Heart right ventricle (tissue), 16 donors: ENCODE measurements around the gene ZNF488. TPM values are rescaled to one million over a fixed set of nuclear protein-coding genes. Genes with fewer than 3 reads are reported as not detected.

ENCODE experiments used
- ATAC-seq, 8 donors: fragments of 200-7000 bp; cut with Tn5 transposase; one replicate each; pipeline ENCODE4 v1.9.1; 2020; ENCODE audit warnings: mild to moderate bottlenecking in 8 of 8, moderate library complexity in 8 of 8, moderate number of reproducible peaks in 1 of 8
- DNase-seq, 2 donors: peaks; one replicate each; pipeline ENCODE4 v3.0.0-alpha.2; 2020
- H3K27ac ChIP-seq, 10 donors: fragments of 200-600 bp; sonication (generic) in 2 of 10; one replicate each; pipeline versions ENCODE4 v1.5.0 to v1.8.0; 2020 to 2022; ENCODE audit warnings: mild to moderate bottlenecking in 3 of 10
- H3K27me3 ChIP-seq, 7 donors: fragments of 200-600 bp; one replicate each; pipeline ENCODE4 v1.8.0; 2021 to 2022; ENCODE audit warnings: mild to moderate bottlenecking in 2 of 7
- H3K36me3 ChIP-seq, 9 donors: fragments of 200-600 bp; sonication (generic) in 1 of 9; one replicate each; pipeline versions ENCODE4 v1.5.0 to v1.8.0; 2020 to 2022; ENCODE audit warnings: mild to moderate bottlenecking in 2 of 9
- H3K4me1 ChIP-seq, 9 donors: fragments of 200-600 bp; sonication (generic) in 1 of 9; one replicate each; pipeline versions ENCODE4 v1.5.0 to v1.8.0; 2020 to 2022; ENCODE audit warnings: mild to moderate bottlenecking in 4 of 9
- H3K4me3 ChIP-seq, 10 donors: fragments of 200-600 bp; sonication (generic) in 2 of 10; one replicate each; pipeline versions ENCODE4 v1.5.0 to v1.8.0; 2020 to 2022; ENCODE audit warnings: mild to moderate bottlenecking in 7 of 10, moderate library complexity in 2 of 10
- H3K9me3 ChIP-seq, 11 donors: fragments of 200-600 bp in 10 of 11; sonication (generic) in 2 of 11; one replicate each; pipeline versions ENCODE4 v1.5.0 to v1.8.0; 2013 to 2022; ENCODE audit warnings: mild to moderate bottlenecking in 2 of 11, control low read depth in 1 of 11, moderate library complexity in 1 of 11
- CTCF ChIP-seq, 9 donors: fragments of 200-600 bp; sonication (generic) in 2 of 9; IDR thresholded peaks; one replicate each; pipeline versions ENCODE4 v1.5.0 to v1.8.0; 2021 to 2022; ENCODE audit warnings: antibody characterized with exemption in 9 of 9, mild to moderate bottlenecking in 5 of 9, moderate library complexity in 1 of 9
- WGBS, 2 donors: extraction: QIAGEN DNeasy Blood & Tissue Kit; methylation state at CpG; one replicate each; pipeline ENCODE4 v1.1.7; 2013; ENCODE audit warnings: inconsistent platforms in 1 of 2; 5-methylcytosine and 5-hydroxymethylcytosine counted together
- intact Hi-C, 10 donors: fragments of 100-400 bp; cut with DNase I; formaldehyde crosslinking; loops; one replicate each; pipeline versions ENCODE4 v1.11.1 to v1.14.2; 2022
- polyA plus RNA-seq, 2 donors: library from polyadenylated mRNA; stranded (reverse); fragments of 200-250 nt; gene quantifications; one replicate each; pipeline ENCODE4 v1.2.3, GENCODE V29; 2013
- total RNA-seq, 10 donors: library from RNA; stranded (reverse); fragmentation: NEBNext Ultra II Directional in 3 of 10; extraction: Animal tissue kit (Norgen Biotek cat#: 25700) in 3 of 10; gene quantifications; one replicate each; pipeline versions ENCODE4 v1.2.1 to v1.2.4, GENCODE V29; 2021 to 2023
- donor health status: Arrhythmogenic right ventricular cardiomyopathy.
- donor health status: ischemic (EF 13 %, LVEDD 7.1; RV severe dilation, severe dysfunction).
- donor health status: healthy with polysubstance abuse.
- donor health status: DM: no; HTN: yes; CAD: no.
- donor health status: DM: no; HTN: no; CAD: no.
- donor health status: ischemic (EF 25% LVEDD 6.9; RV normal size, moderate dysfunction).
- donor health status: ischemic (EF 25% LVEDD 5.7; RV mildly dilated, moderate dysfunction).
- donor health status: healthy.
- donor health status: DM: yes; HTN: yes; CAD: no.
- donor health status: Ischemic cardiomyopathy.
- donor health status: ischemic (EF 35%, LVEDD 5.7; RV mildly dilated, moderate dysfunction).
- donor health status: nonischemic (EF 11% LVEDD 7.7; RV severe dilation, severe dysfunction).
- donor health status: DM: yes; HTN: yes; CAD: no.
- donor health status: PGD.
- donor health status: ischemic (EF 29% LVEDD 5.4; RV normal size, mild dysfunction).
- donor health status: nonischemic (EF 23%, LVEDD 6.1; RV moderate dilation, normal function).

ZNF488 gene
- total and polyA plus RNA-seq, 12 donors, result 0.05 to 0.14 (median 0.09) TPM; not detected in 7

GRCh38 chr10:47378183-47378510, 5.9 kb downstream of the ZNF488 start:
- intact Hi-C loops, result no loop called here
- Histone ChIP-seq H3K27ac (no peak overlapping the region), H3K4me3 (no peak overlapping the region), H3K9me3 (no peaks in the 10 kb centered on the region), H3K27me3 (peaks cover 0 to 41% (median 20%) of the 10 kb centered on the region in 7 donors), H3K36me3 (no peaks in the 10 kb centered on the region), H3K4me1 (no peaks in the 10 kb centered on the region)
- no peak for DNase-seq
- WGBS, 2 donors, result 90 to 92% methylated on average over 4 of the region's 4 CpGs
- no peak for ATAC-seq
- no peak for TF ChIP-seq CTCF (IDR thresholded peaks at IDR 0.05)

- Histone ChIP-seq H3K27me3 (peaks cover 0 to 34% (median 20%) of the 10 kb centered on the region in 7 donors), H3K27ac (no peak overlapping the region), H3K4me1 (no peaks in the 10 kb centered on the region), H3K36me3 (no peaks in the 10 kb centered on the region), H3K9me3 (no peaks in the 10 kb centered on the region), H3K4me3 (no peak overlapping the region)
- WGBS, 2 donors, result 75 to 81% methylated on average over 10 of the region's 10 CpGs
- no peak for DNase-seq
- intact Hi-C loops, result no loop called here
- no peak for TF ChIP-seq CTCF (IDR thresholded peaks at IDR 0.05)
- ATAC-seq, result no peak
Observed at GRCh38 chr10:47376522-47377220, 7.4 kb downstream of the ZNF488 start.

- Histone ChIP-seq H3K27ac (no peak overlapping the region), H3K4me1 (no peaks in the 10 kb centered on the region), H3K9me3 (no peaks in the 10 kb centered on the region), H3K36me3 (no peaks in the 10 kb centered on the region), H3K4me3 (no peak overlapping the region), H3K27me3 (peaks cover 0 to 34% (median 20%) of the 10 kb centered on the region in 7 donors)
- 69 to 76% methylated on average over 12 of the region's 12 CpGs for WGBS, 2 donors
- TF ChIP-seq CTCF (IDR thresholded peaks at IDR 0.05), result no peak
- ATAC-seq (peak in 1 of 8 donors; percentile 20), DNase-seq (no peak)
- intact Hi-C loops, result no loop called here
Observed at GRCh38 chr10:47374611-47375536, 9.2 kb downstream of the ZNF488 start.

- TF ChIP-seq CTCF (IDR thresholded peaks at IDR 0.05), result no peak
- Histone ChIP-seq H3K4me3 (no peak overlapping the region), H3K27ac (no peak overlapping the region), H3K36me3 (no peaks in the 10 kb centered on the region), H3K4me1 (no peaks in the 10 kb centered on the region), H3K27me3 (peaks cover 0 to 27% (median 10%) of the 10 kb centered on the region in 7 donors), H3K9me3 (no peaks in the 10 kb centered on the region)
- ATAC-seq (no peak), DNase-seq (no peak)
- intact Hi-C loops, result no loop called here
- WGBS, 2 donors, result 72 to 83% methylated on average over 6 of the region's 6 CpGs
Observed at GRCh38 chr10:47372726-47373125, 11.4 kb downstream of the ZNF488 start.
